H1 (cell line): Measurements from ENCODE around the gene RARRES2. TPM values are rescaled to one million over a fixed set of nuclear protein-coding genes. Genes with fewer than 3 reads are reported as not detected.

Experiments used
- BACH1 ChIP-seq: IDR thresholded peaks from 2 replicates; pipeline ENCODE4 v1.6.1; 2012; ENCODE audit warnings: low read length, improper control_type of control experiment
- CBX5 ChIP-seq: fragments of 300-800, 300-1000 bp; sonication (generic); IDR thresholded peaks from 2 replicates; pipeline ENCODE4 v1.7.1; 2016; ENCODE audit warnings: antibody characterized with exemption, low read length, low read depth
- HDAC2 ChIP-seq, 2 experiments: fragments of 300-600 bp in 1 of 2; sonication (generic) in 1 of 2; IDR thresholded peaks; 2 replicates each; pipeline ENCODE4 v1.6.1; 2011 to 2012; ENCODE audit warnings: low read depth in 2 of 2, low read length in 2 of 2, mild to moderate bottlenecking in 2 of 2, moderate library complexity in 2 of 2, borderline replicate concordance in 1 of 2, inconsistent platforms in 1 of 2
- HDAC6 ChIP-seq: IDR thresholded peaks from one replicate; pipeline ENCODE4 v1.7.1; 2012; ENCODE audit warnings: low read depth, mild to moderate bottlenecking, inconsistent platforms, low read length, moderate library complexity
- JUN ChIP-seq: IDR thresholded peaks from 2 replicates; pipeline ENCODE4 v1.6.1; 2011; ENCODE audit warnings: low read depth, mild to moderate bottlenecking, improper control_type of control experiment, low read length
- JUND ChIP-seq: IDR thresholded peaks from 2 replicates; pipeline ENCODE4 v1.6.1; 2011; ENCODE audit warnings: mild to moderate bottlenecking, improper control_type of control experiment, low read length
- RFX5 ChIP-seq: IDR thresholded peaks from 2 replicates; pipeline ENCODE4 v1.6.1; 2011; ENCODE audit warnings: low read depth, low read length, improper control_type of control experiment, borderline replicate concordance
- SIX5 ChIP-seq: IDR thresholded peaks from 2 replicates; pipeline ENCODE4 v1.6.1; 2011; ENCODE audit warnings: mild to moderate bottlenecking, low read depth, low read length
- polyA plus RNA-seq, 7 experiments: library from polyadenylated mRNA; depleted of rRNA in 3 of 7; stranded (reverse) in 5 of 7; unstranded in 2 of 7; fragments of >200 nt in 5 of 7; fragments of 200-250 nt in 2 of 7; gene quantifications; 1 replicate in 5 of 7; 2 replicates in 1 of 7; 4 replicates in 1 of 7; pipeline versions ENCODE4 v1.2.1 to v1.2.3, GENCODE V29; 2011 to 2013; ENCODE audit warnings: missing spikeins in 2 of 7, mixed read lengths in 2 of 7
- total RNA-seq: library from RNA; stranded (reverse); fragmentation: NEBNext Ultra II Directional; extraction: Animal tissue kit (Norgen Biotek cat#: 25700); gene quantifications from 2 replicates; pipeline ENCODE4 v1.2.1, GENCODE V29; 2021
- TF ChIP-seq, protein P1 (sequence below): fragments of 300-600 bp; sonication (generic); IDR thresholded peaks from 2 replicates; pipeline ENCODE4 v1.7.1; 2012; ENCODE audit warnings: low read length, moderate library complexity, mild to moderate bottlenecking, inconsistent platforms; ENCODE audit not compliant: insufficient replicate concordance
- TF ChIP-seq, protein P2 (sequence below): IDR thresholded peaks from 2 replicates; pipeline ENCODE4 v1.6.1; 2012; ENCODE audit warnings: low read length, inconsistent platforms

The RARRES2 gene
- total and polyA plus RNA-seq, 2 of the 8 experiments (the other 6 are each of a cell fraction or from before 2014, with no cell fraction given) = 254 to 441 TPM

- TF ChIP-seq, protein P1, sequence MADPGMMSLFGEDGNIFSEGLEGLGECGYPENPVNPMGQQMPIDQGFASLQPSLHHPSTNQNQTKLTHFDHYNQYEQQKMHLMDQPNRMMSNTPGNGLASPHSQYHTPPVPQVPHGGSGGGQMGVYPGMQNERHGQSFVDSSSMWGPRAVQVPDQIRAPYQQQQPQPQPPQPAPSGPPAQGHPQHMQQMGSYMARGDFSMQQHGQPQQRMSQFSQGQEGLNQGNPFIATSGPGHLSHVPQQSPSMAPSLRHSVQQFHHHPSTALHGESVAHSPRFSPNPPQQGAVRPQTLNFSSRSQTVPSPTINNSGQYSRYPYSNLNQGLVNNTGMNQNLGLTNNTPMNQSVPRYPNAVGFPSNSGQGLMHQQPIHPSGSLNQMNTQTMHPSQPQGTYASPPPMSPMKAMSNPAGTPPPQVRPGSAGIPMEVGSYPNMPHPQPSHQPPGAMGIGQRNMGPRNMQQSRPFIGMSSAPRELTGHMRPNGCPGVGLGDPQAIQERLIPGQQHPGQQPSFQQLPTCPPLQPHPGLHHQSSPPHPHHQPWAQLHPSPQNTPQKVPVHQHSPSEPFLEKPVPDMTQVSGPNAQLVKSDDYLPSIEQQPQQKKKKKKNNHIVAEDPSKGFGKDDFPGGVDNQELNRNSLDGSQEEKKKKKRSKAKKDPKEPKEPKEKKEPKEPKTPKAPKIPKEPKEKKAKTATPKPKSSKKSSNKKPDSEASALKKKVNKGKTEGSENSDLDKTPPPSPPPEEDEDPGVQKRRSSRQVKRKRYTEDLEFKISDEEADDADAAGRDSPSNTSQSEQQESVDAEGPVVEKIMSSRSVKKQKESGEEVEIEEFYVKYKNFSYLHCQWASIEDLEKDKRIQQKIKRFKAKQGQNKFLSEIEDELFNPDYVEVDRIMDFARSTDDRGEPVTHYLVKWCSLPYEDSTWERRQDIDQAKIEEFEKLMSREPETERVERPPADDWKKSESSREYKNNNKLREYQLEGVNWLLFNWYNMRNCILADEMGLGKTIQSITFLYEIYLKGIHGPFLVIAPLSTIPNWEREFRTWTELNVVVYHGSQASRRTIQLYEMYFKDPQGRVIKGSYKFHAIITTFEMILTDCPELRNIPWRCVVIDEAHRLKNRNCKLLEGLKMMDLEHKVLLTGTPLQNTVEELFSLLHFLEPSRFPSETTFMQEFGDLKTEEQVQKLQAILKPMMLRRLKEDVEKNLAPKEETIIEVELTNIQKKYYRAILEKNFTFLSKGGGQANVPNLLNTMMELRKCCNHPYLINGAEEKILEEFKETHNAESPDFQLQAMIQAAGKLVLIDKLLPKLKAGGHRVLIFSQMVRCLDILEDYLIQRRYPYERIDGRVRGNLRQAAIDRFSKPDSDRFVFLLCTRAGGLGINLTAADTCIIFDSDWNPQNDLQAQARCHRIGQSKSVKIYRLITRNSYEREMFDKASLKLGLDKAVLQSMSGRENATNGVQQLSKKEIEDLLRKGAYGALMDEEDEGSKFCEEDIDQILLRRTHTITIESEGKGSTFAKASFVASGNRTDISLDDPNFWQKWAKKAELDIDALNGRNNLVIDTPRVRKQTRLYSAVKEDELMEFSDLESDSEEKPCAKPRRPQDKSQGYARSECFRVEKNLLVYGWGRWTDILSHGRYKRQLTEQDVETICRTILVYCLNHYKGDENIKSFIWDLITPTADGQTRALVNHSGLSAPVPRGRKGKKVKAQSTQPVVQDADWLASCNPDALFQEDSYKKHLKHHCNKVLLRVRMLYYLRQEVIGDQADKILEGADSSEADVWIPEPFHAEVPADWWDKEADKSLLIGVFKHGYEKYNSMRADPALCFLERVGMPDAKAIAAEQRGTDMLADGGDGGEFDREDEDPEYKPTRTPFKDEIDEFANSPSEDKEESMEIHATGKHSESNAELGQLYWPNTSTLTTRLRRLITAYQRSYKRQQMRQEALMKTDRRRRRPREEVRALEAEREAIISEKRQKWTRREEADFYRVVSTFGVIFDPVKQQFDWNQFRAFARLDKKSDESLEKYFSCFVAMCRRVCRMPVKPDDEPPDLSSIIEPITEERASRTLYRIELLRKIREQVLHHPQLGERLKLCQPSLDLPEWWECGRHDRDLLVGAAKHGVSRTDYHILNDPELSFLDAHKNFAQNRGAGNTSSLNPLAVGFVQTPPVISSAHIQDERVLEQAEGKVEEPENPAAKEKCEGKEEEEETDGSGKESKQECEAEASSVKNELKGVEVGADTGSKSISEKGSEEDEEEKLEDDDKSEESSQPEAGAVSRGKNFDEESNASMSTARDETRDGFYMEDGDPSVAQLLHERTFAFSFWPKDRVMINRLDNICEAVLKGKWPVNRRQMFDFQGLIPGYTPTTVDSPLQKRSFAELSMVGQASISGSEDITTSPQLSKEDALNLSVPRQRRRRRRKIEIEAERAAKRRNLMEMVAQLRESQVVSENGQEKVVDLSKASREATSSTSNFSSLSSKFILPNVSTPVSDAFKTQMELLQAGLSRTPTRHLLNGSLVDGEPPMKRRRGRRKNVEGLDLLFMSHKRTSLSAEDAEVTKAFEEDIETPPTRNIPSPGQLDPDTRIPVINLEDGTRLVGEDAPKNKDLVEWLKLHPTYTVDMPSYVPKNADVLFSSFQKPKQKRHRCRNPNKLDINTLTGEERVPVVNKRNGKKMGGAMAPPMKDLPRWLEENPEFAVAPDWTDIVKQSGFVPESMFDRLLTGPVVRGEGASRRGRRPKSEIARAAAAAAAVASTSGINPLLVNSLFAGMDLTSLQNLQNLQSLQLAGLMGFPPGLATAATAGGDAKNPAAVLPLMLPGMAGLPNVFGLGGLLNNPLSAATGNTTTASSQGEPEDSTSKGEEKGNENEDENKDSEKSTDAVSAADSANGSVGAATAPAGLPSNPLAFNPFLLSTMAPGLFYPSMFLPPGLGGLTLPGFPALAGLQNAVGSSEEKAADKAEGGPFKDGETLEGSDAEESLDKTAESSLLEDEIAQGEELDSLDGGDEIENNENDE = no peak
- TF ChIP-seq HDAC6 (no peak), CBX5 (no peak), JUND (no peak), HDAC2 (IDR thresholded peaks at IDR 0.05; ENCODE audit: borderline replicate concordance in 1 of 2, low read depth in 2 of 2, low read length in 2 of 2) (no peak), JUN (no peak), RFX5 (no peak), SIX5 (no peak), BACH1 (no peak)
- TF ChIP-seq, protein P2, sequence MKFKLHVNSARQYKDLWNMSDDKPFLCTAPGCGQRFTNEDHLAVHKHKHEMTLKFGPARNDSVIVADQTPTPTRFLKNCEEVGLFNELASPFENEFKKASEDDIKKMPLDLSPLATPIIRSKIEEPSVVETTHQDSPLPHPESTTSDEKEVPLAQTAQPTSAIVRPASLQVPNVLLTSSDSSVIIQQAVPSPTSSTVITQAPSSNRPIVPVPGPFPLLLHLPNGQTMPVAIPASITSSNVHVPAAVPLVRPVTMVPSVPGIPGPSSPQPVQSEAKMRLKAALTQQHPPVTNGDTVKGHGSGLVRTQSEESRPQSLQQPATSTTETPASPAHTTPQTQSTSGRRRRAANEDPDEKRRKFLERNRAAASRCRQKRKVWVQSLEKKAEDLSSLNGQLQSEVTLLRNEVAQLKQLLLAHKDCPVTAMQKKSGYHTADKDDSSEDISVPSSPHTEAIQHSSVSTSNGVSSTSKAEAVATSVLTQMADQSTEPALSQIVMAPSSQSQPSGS = no peak
These were observed 35.1 kb upstream of the RARRES2 start (continued) for GRCh38 chr7:150376560-150376959.
